Activated naive CD8-positive, alpha-beta T cell treated with anti-CD3 and anti-CD28 coated beads for 36 hours (primary cell): Measurements from ENCODE around the gene NEK6. TPM values are rescaled to one million over a fixed set of nuclear protein-coding genes. Genes with fewer than 3 reads are reported as not detected.

Experiments used
- DNase-seq: peaks from one replicate; pipeline ENCODE4 v3.0.0; 2021
- H3K27ac Mint-ChIP-seq: one replicate; pipeline ENCODE4 v1.8.0; 2022; ENCODE audit warnings: mild to moderate bottlenecking, moderate library complexity, mixed read lengths
- H3K27me3 Mint-ChIP-seq: one replicate; pipeline ENCODE4 v1.8.0; 2022; ENCODE audit warnings: mild to moderate bottlenecking, mixed read lengths
- H3K36me3 Mint-ChIP-seq: one replicate; pipeline ENCODE4 v1.8.0; 2021; ENCODE audit warnings: mild to moderate bottlenecking, mixed read lengths
- H3K4me1 Mint-ChIP-seq: one replicate; pipeline ENCODE4 v1.8.0; 2021; ENCODE audit warnings: mixed read lengths
- H3K4me3 Mint-ChIP-seq: one replicate; pipeline ENCODE4 v1.8.0; 2022; ENCODE audit warnings: mild to moderate bottlenecking, moderate library complexity, mixed read lengths
- H3K9me3 Mint-ChIP-seq: one replicate; pipeline ENCODE4 v1.8.0; 2022; ENCODE audit warnings: mixed read lengths
- total RNA-seq, 2 experiments: library from RNA; stranded (reverse); gene quantifications; one replicate each; pipeline ENCODE4 v1.2.3, GENCODE V29; 2021

NEK6 gene
- total RNA-seq, 2 experiments from 2014 or later: 18.8 to 19.4 TPM

DNA sequence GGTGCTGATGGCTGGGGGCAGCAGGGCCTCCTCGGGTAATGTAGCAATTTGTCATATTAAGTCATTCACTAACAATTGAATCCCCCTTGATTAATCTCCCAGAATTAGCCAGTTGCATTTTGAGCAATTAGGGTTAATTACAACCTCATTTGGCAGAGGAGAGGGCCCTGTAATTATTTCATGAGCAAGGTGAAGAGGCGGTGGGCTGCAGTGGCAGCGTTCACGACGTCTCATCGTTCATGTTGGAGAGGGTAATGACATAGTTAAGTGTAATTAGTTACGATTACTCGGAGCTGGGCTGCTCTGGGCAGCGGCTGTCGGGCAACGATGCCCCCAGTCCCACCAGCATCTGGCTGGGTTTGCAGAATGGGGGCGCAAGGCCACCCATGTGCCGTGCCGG is 46.0 kb downstream of the NEK6 start:
- no peak for DNase-seq
- Mint-ChIP-seq H3K27me3 (no peaks in the 10 kb centered on the region), H3K4me1 (peaks cover 2% of the 10 kb centered on the region), H3K36me3 (peaks cover 2% of the 10 kb centered on the region), H3K9me3 (no peaks in the 10 kb centered on the region), H3K27ac (no peak overlapping the region), H3K4me3 (no peak overlapping the region)

DNA sequence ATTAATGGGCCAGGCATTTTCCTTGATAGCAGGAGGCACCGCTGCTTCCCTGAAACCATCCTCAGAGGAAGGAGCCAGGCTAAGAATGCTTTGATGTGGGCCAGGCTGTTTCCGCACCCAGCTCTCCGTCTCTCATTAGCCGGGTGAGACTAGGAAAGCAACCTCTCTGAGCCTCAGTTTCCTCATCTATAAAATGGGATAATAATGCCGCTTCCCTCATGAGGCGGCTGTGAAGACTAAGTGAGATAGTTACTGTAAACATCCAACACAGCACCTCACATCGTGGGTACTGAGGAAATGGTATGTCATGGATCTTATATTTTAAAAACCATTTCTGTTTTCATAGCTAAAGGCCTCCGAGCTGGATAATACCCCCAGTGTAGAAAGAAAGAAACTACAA is 46.5 kb downstream of the NEK6 start:
- Mint-ChIP-seq H3K36me3 (peaks cover 2% of the 10 kb centered on the region), H3K4me1 (peaks cover 2% of the 10 kb centered on the region), H3K27ac (no peak overlapping the region), H3K4me3 (no peak overlapping the region), H3K9me3 (no peaks in the 10 kb centered on the region), H3K27me3 (no peaks in the 10 kb centered on the region)
- DNase-seq: no peak

DNA sequence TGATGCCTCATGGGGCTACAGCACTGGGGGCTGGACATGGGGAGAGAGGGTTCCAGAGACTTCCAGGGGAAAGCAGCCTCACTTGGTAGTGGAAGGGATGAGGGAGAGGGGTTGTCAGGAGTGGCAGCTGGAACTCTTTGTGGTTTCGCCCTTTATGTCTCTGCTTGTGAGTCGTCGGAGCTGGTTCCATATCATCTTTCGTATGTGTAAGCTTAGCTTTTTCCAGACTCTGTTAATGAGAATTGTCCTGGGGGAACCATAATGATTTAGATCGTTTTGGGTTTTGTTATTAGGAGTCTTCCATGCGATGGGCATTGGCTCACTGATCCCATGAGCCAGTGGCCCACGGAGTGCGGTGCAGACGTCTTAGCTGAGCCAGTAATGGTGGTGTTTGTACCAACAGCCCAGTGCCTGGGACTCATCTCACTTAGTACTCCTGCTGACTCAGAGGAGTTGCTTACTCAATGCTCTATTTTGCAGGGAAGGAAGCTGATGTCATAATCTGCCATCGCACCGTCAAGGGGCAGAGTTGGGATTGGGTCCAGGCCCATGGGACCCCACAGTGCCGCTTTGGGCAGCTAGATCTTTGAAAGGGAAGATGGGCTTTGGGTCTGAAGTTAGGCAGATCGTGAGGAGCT is 48.5 kb downstream of the NEK6 start:
- no peak overlapping the region for H3K27ac Mint-ChIP-seq
- no peak overlapping the region for H3K4me3 Mint-ChIP-seq
- no peaks in the 10 kb centered on the region for H3K9me3 Mint-ChIP-seq

DNA sequence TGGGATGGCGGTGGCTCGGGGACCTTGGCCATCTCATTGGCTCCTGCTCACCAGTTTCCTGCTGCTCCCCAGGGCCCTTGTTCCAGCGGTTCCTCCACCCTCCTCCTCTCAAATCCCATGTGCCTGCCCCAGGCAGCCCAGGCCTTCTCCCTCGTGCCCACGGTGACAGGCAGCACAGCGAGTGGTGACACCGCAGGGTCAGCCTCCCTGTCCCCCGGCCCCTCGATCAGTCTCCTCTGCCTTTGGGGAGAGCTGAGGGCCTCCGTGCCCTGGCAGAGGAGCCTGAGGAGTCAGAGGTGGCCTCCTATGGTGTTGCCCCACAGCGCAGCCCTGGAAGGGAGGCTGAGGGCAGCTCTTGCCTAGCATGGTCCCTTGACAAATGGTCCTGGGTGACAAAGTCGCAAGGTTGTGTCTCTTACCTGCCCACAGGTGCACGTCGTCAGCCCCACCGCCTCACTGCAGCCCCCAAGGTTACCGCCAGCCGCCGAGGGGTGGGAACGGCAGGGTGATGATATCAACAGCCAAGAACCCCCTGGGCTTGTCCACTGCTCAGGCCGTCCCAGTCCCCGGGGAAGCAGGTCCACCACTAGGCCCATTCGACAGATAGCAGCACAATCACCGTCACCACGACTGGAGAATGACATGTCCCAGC is 49.8 kb downstream of the NEK6 start:
- H3K4me1 Mint-ChIP-seq: peaks cover 2% of the 10 kb centered on the region
- H3K27me3 Mint-ChIP-seq: no peaks in the 10 kb centered on the region
- peaks cover 2% of the 10 kb centered on the region for H3K36me3 Mint-ChIP-seq
- no peak overlapping the region for H3K4me3 Mint-ChIP-seq
- DNase-seq: no peak
- no peak overlapping the region for H3K27ac Mint-ChIP-seq
- no peaks in the 10 kb centered on the region for H3K9me3 Mint-ChIP-seq

More for the DNA sequence above, 48.5 kb downstream of the NEK6 start:
- Mint-ChIP-seq H3K4me1 (peaks cover 2% of the 10 kb centered on the region), H3K36me3 (peaks cover 2% of the 10 kb centered on the region), H3K27me3 (no peaks in the 10 kb centered on the region)
- no peak for DNase-seq

DNA sequence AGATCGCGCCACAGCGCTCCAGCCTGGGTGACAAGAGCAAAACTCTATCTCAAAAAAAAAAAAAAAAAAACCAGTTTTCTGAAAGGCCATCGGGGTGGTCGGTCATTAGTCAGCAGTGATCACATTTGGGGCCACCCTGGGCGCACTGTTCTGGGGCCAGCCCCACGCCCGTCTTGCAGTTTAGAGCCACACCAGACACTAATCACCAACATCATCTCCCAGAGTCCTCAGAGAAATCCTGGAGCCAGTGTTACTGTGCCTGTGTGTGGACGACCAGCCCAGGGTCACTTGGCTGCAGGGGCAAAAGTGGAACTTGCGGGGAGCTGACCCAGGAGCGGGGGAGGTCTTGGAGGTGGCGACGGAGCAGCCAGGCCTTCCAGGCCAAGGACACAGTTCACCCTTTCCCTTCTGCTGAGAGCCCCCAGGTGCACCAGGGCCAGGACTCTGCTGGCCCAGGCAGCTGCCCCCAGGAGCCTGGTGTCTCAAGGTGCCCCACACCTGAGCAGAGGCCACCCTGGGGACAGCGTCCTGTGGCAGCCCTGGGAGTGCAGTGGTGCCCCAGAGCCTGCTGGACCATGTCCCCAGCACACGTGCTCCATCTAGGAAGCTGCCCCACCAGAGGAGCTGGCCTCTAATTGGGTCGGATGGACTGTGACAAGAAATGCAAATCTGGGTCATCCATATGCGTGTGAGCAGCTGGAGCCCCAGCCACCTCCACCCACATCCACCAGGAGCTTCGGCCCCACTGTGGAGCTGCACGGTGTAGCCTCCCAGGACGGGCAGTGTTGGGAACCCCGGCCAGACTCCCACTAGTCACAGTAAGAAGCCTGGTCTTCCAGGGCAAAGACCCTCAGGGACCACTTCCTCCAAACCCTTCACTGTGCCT is 51.1 kb downstream of the NEK6 start:
- peaks cover 2% of the 10 kb centered on the region for H3K4me1 Mint-ChIP-seq

DNA sequence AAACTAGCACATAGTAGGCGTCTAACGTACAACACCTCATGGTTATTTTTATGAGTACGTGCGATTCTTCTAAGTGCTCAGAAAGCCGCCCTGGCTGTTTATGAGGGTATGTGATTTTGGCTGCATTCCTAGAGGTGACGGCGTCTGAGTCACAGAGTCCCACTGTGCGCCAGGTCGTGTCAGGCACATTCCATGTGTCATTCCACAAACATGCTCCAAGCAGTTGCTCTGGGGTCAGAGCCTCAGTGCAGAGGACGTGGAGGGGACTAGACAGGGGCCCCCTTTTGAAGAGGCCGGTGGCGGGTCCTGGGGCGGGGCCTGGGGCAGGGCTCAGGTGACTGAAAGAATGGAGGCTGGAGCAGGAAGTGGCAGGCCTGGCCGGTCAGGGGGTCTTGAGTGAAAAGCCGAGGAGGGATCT is 51.9 kb downstream of the NEK6 start:
- no peak overlapping the region for H3K4me3 Mint-ChIP-seq
- no peak for DNase-seq
- peaks cover 2% of the 10 kb centered on the region for H3K36me3 Mint-ChIP-seq
- no peak overlapping the region for H3K27ac Mint-ChIP-seq
- H3K9me3 Mint-ChIP-seq: no peaks in the 10 kb centered on the region
- H3K27me3 Mint-ChIP-seq: no peaks in the 10 kb centered on the region
- H3K4me1 Mint-ChIP-seq: peaks cover 2% of the 10 kb centered on the region

More for the DNA sequence above, 51.1 kb downstream of the NEK6 start:
- Mint-ChIP-seq H3K36me3 (peaks cover 2% of the 10 kb centered on the region), H3K27ac (no peak overlapping the region), H3K9me3 (no peaks in the 10 kb centered on the region), H3K27me3 (no peaks in the 10 kb centered on the region), H3K4me3 (no peak overlapping the region)
- no peak for DNase-seq

DNA sequence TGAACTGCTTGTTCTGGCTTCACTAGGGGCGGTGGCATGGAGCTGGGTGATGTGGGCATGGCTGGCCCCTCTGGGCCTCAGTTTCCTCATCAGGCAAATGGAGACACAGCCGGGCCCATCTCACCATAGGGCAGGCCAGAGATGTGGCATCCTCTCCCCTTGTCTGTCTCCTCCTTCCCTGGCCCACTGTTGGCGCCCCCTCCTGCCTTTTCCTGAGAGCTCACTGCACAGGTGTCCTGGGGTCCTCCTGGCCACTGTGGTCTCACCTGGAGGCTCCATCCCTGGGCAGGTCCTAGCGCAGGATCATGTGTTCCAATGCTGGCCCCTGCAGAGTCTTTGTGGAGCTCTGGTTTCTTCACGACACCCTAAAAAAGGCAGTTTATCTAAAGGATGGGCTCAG is 53.5 kb downstream of the NEK6 start:
- DNase-seq: no peak
- H3K4me1 Mint-ChIP-seq: no peaks in the 10 kb centered on the region
- H3K4me3 Mint-ChIP-seq: no peak overlapping the region
- no peak overlapping the region for H3K27ac Mint-ChIP-seq
- no peaks in the 10 kb centered on the region for H3K36me3 Mint-ChIP-seq
- no peaks in the 10 kb centered on the region for H3K27me3 Mint-ChIP-seq
- H3K9me3 Mint-ChIP-seq: no peaks in the 10 kb centered on the region

DNA sequence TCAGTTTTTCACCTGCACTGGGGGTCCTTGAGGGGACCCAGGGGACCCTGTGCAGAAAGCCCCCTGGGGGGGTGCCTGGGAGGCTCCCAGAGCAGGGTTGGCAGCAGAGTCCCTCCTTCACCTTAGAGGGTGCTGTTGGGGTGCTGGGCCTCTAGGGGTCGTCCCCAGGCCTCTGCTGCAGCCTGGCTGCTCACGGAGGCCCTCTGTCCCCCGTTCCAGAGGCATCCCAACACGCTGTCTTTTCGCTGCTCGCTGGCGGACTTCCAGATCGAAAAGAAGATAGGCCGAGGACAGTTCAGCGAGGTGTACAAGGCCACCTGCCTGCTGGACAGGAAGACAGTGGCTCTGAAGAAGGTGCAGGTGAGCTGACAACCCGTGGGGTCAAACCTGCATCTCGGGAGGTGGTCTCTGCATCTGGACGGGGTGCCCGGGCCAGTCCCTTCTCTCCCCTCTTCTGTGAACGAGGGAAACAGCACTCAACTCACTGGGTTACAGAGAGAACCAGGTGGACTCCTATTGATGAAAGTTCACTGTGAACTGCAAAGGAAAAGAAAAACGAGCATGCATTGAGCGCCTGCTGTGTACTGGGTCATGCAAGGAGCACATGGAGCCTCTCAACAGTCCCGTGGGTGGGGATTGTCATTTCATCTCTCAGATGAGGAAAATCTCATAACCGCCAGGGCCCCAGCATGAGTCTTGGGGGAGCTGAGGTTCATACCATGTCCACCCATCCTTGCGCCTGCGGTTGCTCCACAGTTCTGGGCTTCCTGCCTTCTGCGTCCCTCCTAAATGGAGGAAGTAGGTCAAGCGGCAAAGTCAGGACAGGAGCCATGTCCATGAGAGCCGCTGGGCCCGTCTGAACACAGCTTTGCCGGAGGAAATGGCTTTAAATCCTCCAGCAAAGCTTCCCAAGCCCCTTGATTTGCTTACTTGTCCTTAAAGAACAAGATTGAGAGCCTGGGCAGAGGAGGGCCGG is 54.8 kb downstream of the NEK6 start:
- H3K4me1 Mint-ChIP-seq: no peaks in the 10 kb centered on the region
- H3K9me3 Mint-ChIP-seq: no peaks in the 10 kb centered on the region
- H3K36me3 Mint-ChIP-seq: no peaks in the 10 kb centered on the region
- H3K4me3 Mint-ChIP-seq: no peak overlapping the region
- no peak overlapping the region for H3K27ac Mint-ChIP-seq
- no peak for DNase-seq
- H3K27me3 Mint-ChIP-seq: no peaks in the 10 kb centered on the region

DNA sequence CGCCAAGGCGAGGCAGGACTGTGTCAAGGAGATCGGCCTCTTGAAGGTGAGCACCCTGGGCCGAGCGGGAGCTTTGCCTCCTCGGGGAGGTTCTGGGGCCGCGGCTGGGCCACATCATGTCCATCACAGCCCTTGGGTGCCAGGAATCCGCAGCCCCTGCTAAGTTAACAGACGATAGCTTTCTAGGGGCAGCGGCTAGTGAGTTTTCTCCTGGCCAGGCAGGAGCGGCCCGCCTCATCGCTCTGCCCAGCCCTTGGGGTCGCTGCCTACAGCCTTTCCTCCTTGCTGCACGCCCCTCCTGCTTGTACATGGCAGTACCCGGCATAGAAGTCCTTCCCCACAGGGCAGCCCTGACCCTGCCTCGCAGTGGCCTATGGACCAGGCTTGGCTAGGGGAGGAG is 56.2 kb downstream of the NEK6 start:
- Mint-ChIP-seq H3K4me3 (no peak overlapping the region), H3K4me1 (no peaks in the 10 kb centered on the region), H3K36me3 (no peaks in the 10 kb centered on the region), H3K27me3 (no peaks in the 10 kb centered on the region), H3K27ac (no peak overlapping the region), H3K9me3 (no peaks in the 10 kb centered on the region)
- DNase-seq: no peak

DNA sequence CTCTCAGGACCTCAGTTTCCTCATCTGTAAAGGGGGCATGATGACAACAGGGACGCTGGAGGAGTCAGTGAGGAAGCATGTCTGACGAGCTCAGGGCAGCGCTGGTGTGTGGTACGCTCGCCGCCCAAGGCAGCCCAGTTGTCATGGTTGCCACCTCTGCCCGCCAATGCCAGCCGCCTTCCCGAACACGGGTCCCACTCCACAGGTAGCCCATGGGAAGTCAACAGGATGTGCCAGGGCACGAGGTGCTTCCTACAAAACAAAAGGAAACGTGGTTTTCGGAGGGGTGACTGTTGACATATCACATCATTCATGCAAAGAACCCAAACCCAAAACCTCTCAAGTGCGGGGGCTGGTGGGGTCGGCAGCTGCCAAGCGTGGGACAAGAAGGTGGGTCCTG is 58.1 kb downstream of the NEK6 start:
- no peaks in the 10 kb centered on the region for H3K36me3 Mint-ChIP-seq
- no peaks in the 10 kb centered on the region for H3K27me3 Mint-ChIP-seq
- H3K4me3 Mint-ChIP-seq: no peak overlapping the region
- no peaks in the 10 kb centered on the region for H3K9me3 Mint-ChIP-seq
- no peak for DNase-seq
- H3K27ac Mint-ChIP-seq: no peak overlapping the region
- H3K4me1 Mint-ChIP-seq: no peaks in the 10 kb centered on the region

DNA sequence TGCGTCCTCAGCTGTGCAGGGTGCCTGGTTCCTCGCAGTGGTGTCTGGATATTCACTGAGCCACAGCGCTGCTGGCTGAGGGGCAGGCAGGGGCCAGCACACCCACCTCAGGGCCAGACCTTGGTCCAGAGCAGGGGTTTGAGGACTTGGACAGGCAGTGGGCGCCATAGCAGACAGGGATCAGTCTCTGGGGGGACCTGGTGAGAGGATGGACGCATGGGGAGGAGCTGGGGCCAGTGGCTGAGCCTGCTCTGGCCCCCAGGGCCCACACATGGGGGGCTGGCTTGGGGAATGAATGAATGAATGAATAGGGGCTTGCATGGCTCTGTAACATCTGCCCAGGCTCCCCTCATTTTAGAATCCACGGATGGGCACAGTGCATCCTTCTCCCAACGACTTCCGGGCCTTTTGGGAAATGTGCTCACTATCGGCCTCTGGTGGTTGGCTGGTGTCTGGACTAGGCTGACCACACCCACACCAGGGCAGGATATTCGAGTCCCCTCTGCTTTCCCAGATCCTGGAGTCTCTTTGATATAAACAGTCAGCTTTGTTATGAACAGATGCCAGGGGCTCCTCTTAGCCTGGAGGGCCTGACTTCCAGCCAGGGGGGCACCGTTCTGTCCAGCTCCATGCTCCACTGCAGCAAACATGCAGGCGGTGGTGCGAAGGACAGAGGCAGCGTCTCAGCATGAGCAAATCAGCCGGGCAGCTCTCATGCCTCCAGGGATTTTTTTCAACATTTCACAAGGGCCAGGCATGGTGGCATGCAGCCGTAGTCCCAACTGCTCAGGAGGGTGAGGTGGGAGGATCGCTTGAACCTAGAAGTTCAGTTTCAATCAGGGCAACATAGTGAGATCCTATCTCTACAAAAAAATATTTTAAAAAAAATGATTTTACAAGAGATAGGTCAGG is 62.6 kb downstream of the NEK6 start:
- no peaks in the 10 kb centered on the region for H3K27me3 Mint-ChIP-seq
- no peaks in the 10 kb centered on the region for H3K4me1 Mint-ChIP-seq
- DNase-seq: peak; percentile 33
- H3K9me3 Mint-ChIP-seq: no peaks in the 10 kb centered on the region
- H3K4me3 Mint-ChIP-seq: no peak overlapping the region
- no peaks in the 10 kb centered on the region for H3K36me3 Mint-ChIP-seq
- no peak overlapping the region for H3K27ac Mint-ChIP-seq

DNA sequence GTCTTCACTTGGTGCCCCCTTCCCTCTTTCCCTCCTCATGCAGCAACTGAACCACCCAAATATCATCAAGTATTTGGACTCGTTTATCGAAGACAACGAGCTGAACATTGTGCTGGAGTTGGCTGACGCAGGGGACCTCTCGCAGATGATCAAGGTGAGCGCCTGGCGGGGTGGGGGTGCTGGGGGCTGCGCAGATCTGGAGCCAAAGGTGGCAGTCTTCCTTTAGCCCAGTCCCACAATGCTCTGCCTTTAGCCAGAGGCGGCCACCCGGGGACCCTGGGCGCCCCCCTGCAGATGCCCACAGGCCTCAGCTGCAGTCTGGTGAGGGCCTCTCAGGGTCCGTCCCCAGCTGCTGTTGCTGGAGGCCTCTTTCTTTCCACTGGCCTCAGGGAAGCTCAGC is 63.7 kb downstream of the NEK6 start:
- H3K4me1 Mint-ChIP-seq: no peaks in the 10 kb centered on the region
- H3K36me3 Mint-ChIP-seq: no peaks in the 10 kb centered on the region
- no peaks in the 10 kb centered on the region for H3K9me3 Mint-ChIP-seq
- no peak overlapping the region for H3K27ac Mint-ChIP-seq
- H3K4me3 Mint-ChIP-seq: no peak overlapping the region
- no peak for DNase-seq
- no peaks in the 10 kb centered on the region for H3K27me3 Mint-ChIP-seq

DNA sequence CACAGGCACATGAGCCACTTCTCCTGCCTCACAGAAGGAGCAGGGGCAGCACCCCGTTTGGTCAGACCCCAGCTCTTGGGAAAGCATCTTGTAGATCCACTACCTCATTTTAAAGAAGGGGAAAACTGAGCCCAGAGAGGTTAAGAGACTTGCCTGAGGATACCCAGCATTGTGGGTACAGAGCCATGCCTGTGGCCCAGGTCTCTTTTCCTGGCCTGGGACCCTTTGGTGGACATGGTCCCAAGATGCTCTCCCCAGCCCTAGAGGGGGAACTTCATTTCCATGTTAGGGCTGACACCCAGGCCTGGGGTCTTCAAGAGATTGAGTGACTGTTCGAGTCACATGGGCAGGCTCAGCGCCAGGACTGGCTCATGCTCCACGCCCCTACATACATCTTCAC is 64.2 kb downstream of the NEK6 start:
- H3K4me3 Mint-ChIP-seq: no peak overlapping the region
- no peaks in the 10 kb centered on the region for H3K9me3 Mint-ChIP-seq
- H3K4me1 Mint-ChIP-seq: no peaks in the 10 kb centered on the region
- no peak for DNase-seq
- no peaks in the 10 kb centered on the region for H3K27me3 Mint-ChIP-seq
- no peak overlapping the region for H3K27ac Mint-ChIP-seq
- no peaks in the 10 kb centered on the region for H3K36me3 Mint-ChIP-seq
